ENCODE measurements around the gene C19orf38. TPM values are rescaled to one million over a fixed set of nuclear protein-coding genes. Genes with fewer than 3 reads are reported as not detected.
A peak's percentile ranks its signal among the peaks of the same experiment; 100 is the strongest.

Gene C19orf38
- total RNA-seq, 1 experiment from 2014 or later = not detected

DNA sequence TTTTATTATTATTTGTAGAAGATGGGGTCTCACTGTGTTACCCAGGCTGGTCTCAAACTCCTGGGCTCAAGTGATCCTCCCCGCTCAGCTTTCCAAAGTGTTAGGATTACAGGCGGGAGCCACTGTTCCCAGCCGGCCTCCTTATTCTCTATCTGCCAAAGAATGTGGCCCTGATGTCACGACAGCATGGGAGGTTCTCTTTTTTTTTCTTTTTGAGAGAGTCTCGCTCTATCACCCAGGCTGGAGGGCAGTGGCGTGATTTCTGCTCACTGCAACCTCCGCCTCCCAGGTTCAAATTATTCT, 46.6 kb downstream of the C19orf38 start:
- DNase-seq (ENCODE audit: low spot score) = no peak
- peaks cover 51% of the 10 kb centered on the region for H3K4me1 Mint-ChIP-seq
- H3K4me3 Mint-ChIP-seq = no peak overlapping the region
- no peaks in the 10 kb centered on the region for H3K9me3 Mint-ChIP-seq
- ChIA-PET CTCF (interaction anchor here (0.7 to 2.9 kb wide), 7 partner anchors 9 to 82 kb away, joined by 4 to 13 read pairs (median 6); no protein-coding TSS in a partner anchor), POLR2A (interaction anchor here (0.6 to 1.1 kb wide), 2 partner anchors 15 to 72 kb away, joined by 3 to 4 read pairs; no protein-coding TSS in a partner anchor)
- no peaks in the 10 kb centered on the region for H3K36me3 Mint-ChIP-seq
- H3K27ac Mint-ChIP-seq = no peak overlapping the region; the same call in 1 of the 2 replicates
- no peaks in the 10 kb centered on the region for H3K27me3 Mint-ChIP-seq (ENCODE audit: low read depth)
- no peak for ATAC-seq
- TF ChIP-seq RELA (CRISPR knock-in tag; IDR thresholded peaks at IDR 0.05; ENCODE audit: borderline replicate concordance) = no peak
- TF ChIP-seq ELF4 (CRISPR knock-in tag; IDR thresholded peaks at IDR 0.05; ENCODE audit: low read depth) = no peak
- TF ChIP-seq FOXK1 (CRISPR knock-in tag; IDR thresholded peaks at IDR 0.05) = no peak
- TF ChIP-seq ZNF416 (CRISPR knock-in tag; IDR thresholded peaks at IDR 0.05) = no peak
- TF ChIP-seq, protein P1, sequence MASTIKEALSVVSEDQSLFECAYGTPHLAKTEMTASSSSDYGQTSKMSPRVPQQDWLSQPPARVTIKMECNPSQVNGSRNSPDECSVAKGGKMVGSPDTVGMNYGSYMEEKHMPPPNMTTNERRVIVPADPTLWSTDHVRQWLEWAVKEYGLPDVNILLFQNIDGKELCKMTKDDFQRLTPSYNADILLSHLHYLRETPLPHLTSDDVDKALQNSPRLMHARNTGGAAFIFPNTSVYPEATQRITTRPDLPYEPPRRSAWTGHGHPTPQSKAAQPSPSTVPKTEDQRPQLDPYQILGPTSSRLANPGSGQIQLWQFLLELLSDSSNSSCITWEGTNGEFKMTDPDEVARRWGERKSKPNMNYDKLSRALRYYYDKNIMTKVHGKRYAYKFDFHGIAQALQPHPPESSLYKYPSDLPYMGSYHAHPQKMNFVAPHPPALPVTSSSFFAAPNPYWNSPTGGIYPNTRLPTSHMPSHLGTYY (CRISPR knock-in tag; IDR thresholded peaks at IDR 0.05) = no peak
- TF ChIP-seq, protein P2, sequence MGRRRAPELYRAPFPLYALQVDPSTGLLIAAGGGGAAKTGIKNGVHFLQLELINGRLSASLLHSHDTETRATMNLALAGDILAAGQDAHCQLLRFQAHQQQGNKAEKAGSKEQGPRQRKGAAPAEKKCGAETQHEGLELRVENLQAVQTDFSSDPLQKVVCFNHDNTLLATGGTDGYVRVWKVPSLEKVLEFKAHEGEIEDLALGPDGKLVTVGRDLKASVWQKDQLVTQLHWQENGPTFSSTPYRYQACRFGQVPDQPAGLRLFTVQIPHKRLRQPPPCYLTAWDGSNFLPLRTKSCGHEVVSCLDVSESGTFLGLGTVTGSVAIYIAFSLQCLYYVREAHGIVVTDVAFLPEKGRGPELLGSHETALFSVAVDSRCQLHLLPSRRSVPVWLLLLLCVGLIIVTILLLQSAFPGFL (CRISPR knock-in tag; IDR thresholded peaks at IDR 0.05; ENCODE audit: borderline replicate concordance) = no peak
- no peak for TF ChIP-seq TEAD4 (CRISPR knock-in tag; IDR thresholded peaks at IDR 0.05)
- no peak for TF ChIP-seq PRRX2 (CRISPR knock-in tag; IDR thresholded peaks at IDR 0.05)
- TF ChIP-seq ZNF317 (CRISPR knock-in tag; IDR thresholded peaks at IDR 0.05; ENCODE audit: borderline replicate concordance, low read depth) = no peak
- TF ChIP-seq ZNF425 (CRISPR knock-in tag; conservative IDR thresholded peaks at IDR 0.05) = no peak
- TF ChIP-seq GRHL2 (CRISPR knock-in tag; IDR thresholded peaks at IDR 0.05; ENCODE audit: insufficient replicate concordance, severe bottlenecking) = no peak
- TF ChIP-seq ETV6 (CRISPR knock-in tag; IDR thresholded peaks at IDR 0.05) = no peak
- TF ChIP-seq SMAD3 (CRISPR knock-in tag; IDR thresholded peaks at IDR 0.05; ENCODE audit: borderline replicate concordance) = no peak

GRCh38 chr19:10895363-10895762, 47.1 kb downstream of the C19orf38 start:
- CTCF ChIA-PET = interaction anchor here (0.6 to 2.9 kb wide), 7 partner anchors 14 to 47 kb away, joined by 3 to 13 read pairs (median 6); no protein-coding TSS in a partner anchor
- POLR2A ChIA-PET = no interaction called here
- TF ChIP-seq, protein P3, sequence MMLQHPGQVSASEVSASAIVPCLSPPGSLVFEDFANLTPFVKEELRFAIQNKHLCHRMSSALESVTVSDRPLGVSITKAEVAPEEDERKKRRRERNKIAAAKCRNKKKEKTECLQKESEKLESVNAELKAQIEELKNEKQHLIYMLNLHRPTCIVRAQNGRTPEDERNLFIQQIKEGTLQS (CRISPR knock-in tag; conservative IDR thresholded peaks at IDR 0.05) = no peak
- TF ChIP-seq JUN (CRISPR knock-in tag; IDR thresholded peaks at IDR 0.05) (no peak), GTF2I (CRISPR knock-in tag; conservative IDR thresholded peaks at IDR 0.05) (no peak), ZNF121 (CRISPR knock-in tag; IDR thresholded peaks at IDR 0.05) (no peak), ZSCAN18 (CRISPR knock-in tag; IDR thresholded peaks at IDR 0.05) (no peak), SMAD3 (CRISPR knock-in tag; IDR thresholded peaks at IDR 0.05; ENCODE audit: borderline replicate concordance) (no peak), ZNF263 (CRISPR knock-in tag; IDR thresholded peaks at IDR 0.05; ENCODE audit: low read depth) (no peak)
- TF ChIP-seq, protein P4, sequence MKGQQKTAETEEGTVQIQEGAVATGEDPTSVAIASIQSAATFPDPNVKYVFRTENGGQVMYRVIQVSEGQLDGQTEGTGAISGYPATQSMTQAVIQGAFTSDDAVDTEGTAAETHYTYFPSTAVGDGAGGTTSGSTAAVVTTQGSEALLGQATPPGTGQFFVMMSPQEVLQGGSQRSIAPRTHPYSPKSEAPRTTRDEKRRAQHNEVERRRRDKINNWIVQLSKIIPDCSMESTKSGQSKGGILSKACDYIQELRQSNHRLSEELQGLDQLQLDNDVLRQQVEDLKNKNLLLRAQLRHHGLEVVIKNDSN (CRISPR knock-in tag; IDR thresholded peaks at IDR 0.05) = no peak
- H3K36me3 Mint-ChIP-seq = no peaks in the 10 kb centered on the region
- H3K4me1 Mint-ChIP-seq = peaks cover 51% of the 10 kb centered on the region
- no peak overlapping the region for H3K4me3 Mint-ChIP-seq
- no peaks in the 10 kb centered on the region for H3K27me3 Mint-ChIP-seq (ENCODE audit: low read depth)
- ATAC-seq = no peak
- no peaks in the 10 kb centered on the region for H3K9me3 Mint-ChIP-seq
- H3K27ac Mint-ChIP-seq = peak overlapping the region; percentile 39; the same call in 1 of the 2 replicates
- no peak for DNase-seq (ENCODE audit: low spot score)

Measured in WTC11 (cell line).